ENCODE measurements around the gene TGFBI.
A peak's percentile ranks its signal among the peaks of the same experiment; 100 is the strongest.

Gene TGFBI

DNA sequence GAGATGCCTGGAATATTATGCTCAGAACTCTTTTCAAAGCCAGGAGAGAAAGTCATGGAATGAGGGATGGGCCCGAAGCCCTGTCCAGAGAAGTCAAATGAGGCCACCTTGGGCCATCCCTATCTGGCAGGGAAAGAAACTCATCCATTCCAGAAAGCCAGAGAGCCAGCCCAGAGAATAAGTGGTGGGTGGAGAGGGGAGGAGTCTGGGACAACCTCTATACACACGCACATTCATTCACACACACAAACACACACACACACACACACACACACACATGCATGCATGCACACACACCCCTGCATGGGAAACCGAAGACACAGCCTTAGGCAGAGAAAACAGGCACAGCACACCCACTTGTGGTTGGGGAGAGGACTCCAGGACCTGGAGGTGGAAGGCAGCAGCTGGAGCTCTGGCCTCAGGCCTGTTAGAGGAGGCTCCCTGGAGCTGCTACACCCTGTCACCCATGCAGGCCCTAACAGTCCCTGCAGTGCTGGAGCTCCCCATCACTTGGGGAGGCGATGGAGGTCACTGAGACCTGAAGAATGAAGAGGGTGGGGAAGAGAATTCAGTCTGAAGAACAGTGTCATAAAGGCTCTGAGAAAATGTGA, 38.0 kb downstream of the TGFBI start:
- DNase-seq = no peak

DNA sequence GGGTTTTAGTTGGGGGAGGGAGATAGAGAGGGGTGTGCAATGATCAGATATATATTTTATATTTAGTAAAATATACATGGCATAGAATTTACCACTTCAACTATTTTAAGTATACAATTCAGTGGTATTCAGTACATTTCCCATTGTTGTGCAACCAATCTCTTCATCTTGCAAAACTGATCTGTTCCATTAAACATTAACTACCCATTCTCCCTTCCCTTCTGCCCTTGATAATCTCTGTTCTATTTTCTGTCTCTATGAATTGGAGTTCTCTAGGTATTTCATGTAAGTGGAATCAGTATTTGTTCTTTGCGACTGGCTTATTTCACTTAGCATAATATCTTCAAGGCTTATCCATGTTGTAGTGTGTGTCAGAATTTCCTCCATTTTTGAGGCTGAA, 38.6 kb downstream of the TGFBI start:
- DNase-seq = no peak

- DNase-seq = no peak
Observed at GRCh38 chr5:136070486-136071285, 41.9 kb downstream of the TGFBI start.

DNA sequence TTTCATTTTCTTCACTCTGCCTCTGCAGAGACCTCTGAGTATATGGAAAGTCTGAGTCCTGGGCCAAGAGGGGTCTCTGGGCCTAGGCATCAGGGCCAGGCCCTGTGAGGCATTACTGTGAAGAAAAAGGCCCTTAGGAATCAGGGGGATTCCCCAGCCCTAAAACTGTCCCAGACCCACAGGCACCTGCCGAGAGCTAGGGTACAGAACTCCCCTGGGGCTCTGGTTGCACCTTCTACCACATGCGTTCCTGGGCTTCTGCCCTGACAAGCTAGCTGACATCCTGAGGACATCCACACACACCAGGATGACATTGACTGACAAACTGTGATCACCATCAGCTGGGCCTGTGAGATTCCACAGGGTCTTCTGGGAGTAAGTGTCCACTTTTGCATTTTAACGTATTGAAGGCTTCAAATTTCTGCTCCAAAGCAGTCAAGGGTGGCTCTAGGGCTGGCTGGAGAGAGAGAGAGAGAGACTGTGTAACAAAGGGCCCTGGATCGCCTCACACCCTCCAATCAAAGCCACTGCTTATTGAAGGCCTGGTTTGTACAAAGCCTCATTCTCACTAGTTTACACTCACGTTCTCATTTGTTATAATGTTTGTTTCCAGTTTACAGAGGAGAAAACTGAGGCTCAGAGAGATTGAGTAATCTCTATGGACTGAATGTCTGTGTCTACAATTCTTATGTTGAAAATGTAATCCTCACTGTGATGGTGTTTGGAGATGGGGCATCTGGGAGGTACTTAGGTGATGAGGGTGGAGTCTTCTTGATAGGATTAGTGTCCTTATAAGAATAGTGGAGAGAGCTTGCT, 45.1 kb downstream of the TGFBI start:
- DNase-seq = no peak

- DNase-seq = no peak
Observed at GRCh38 chr5:136075466-136075891, 46.7 kb downstream of the TGFBI start.

GRCh38 chr5:136076067-136076466, 47.3 kb downstream of the TGFBI start:
- DNase-seq = no peak

- DNase-seq = no peak
Observed at GRCh38 chr5:136076881-136077445, 48.2 kb downstream of the TGFBI start.

- no peak for DNase-seq
Observed at GRCh38 chr5:136079195-136079985, 50.6 kb downstream of the TGFBI start.

DNA sequence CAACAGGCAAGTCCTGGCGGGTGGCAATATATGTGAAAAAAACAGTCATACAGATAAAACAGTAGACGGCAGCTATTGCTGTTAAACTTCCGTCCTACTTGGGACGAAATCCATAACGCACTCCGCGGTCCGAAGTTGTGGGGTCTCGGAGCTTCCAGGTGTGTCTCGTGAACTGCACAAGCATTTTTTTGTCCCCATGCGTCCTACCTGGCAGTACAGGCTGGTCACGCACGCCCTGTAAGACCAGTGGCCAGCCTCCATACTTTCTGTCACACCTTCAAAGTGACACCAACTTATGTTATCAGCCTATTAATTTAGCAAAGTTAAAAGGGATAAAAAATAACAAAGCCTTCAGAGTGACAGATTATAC, 51.3 kb downstream of the TGFBI start:
- DNase-seq = no peak

DNA sequence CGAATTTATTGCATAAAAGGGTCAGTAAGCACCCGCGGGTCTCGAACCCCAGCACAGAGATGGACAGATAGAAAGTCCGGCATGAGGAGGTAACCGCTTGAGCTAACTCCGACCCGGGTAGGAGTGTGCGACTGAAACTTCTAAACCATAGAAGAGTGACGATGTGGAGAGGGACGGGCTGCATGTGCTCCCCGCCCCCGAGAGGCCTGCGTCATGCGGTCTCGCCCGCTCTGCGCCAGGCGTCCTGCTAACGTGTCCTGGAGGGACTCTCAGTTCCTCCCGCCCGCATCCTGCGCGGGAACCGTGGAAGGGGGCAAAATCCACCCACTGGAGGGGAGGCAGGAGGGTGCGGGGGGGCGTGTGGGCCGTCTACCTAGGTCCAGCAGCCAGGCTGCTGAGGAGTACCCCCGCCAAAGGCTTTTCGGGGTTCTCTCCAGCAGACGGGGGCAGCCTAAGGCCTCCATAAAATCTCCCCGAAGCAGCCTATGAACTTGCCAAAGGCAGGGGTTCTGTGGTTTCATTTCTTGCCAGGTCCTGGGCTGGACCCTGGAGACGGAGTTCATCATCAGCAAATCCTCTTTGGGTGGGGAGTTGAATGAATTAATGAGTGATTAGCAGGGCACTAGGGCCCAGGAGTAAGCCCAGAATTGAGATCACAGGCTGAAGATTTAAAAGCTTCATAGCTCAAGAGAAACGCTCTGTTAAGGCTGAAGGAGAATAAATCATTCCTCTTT, 51.9 kb downstream of the TGFBI start:
- DNase-seq = no peak

DNA sequence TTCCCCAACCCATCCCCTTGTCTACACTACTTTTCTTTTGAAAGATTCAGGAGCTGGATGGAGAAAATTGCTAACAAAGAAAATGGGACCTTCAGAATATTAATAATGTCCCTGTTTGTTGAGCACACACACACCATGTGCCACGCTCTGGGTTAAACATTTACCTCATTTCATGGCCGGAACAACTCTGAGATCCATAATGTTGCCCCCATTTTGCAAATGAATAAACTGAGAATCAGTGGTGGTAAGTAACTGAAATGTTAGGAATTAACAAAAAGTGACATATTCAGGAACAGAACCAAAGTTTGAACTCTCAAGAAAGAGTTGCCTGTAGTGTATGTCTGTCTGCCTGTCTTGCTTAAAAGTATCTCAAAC, 52.4 kb downstream of the TGFBI start:
- DNase-seq = no peak

DNA sequence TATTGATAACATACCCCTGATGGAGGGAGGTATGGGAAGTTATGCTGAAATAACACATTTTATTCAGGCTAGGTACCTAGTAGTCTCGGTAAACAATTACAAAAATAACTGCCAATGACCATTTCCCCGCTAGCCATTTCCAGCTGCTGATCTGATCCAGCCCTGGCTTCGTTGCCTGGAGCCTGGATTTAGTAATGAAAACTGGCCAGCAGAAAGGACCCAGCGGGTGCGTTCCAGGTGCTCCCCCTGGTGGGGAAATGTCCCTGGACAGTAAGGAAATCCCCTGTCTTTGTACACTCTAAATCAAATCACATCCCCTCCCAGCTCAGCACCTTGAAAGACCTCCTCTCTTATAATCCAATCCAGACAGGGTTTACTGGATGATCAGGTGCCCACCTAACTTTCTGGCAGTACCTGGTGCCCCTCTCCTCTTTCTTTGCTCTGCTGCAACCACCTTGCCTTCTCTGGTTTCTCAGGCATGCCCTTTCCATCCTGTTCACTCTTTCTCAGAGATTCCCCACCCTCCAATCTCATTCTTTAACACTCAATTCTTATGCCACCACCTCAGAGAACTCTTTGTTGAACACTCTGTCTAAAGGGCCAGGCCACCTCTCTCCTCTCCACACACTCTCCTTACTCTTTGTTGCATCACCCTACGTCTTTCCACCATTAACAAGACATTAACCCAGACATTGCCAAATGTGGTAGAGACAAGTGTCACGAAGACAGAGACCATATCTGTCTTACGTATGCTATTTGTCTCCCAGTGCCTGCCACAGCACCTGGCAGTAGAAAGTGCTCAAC, 53.8 kb downstream of the TGFBI start:
- peak; percentile 38 for DNase-seq

- no peak for DNase-seq
Observed at GRCh38 chr5:136084698-136085097, 55.9 kb downstream of the TGFBI start.

DNA sequence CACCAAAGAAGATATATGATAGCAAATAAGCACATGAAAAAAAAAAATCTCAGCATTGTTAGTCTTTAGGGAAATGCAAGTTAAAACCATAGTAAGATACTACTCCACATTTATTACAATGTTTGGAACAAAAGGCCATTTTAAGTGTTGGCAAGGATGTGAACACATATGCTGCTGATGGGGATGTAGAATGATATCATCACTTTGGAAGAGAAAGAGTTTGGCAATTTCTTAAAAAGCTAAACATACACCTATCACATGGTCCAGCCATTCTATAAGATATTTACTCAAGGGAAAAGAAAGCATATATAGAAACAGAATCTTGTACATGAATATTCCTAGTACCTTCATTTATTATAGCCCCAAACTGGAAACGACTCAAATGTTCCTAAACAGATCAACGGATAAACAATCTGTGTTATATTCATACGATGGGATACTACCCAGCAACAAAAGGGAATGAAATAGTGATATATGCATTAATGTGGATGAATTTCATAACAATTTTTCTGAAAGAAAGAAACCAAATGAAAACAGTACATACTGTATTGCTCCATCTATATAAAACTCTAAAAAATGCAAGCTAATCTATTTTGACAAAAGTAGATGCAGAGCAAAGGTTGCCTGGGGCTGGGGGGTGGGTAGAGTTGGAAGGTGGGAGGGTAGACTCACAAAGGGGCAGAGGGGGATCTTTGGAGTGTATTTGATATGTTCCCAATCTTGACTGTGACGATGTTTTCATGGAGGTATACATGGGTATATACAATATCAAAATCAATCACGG, 58.2 kb downstream of the TGFBI start:
- DNase-seq = no peak

GRCh38 chr5:136087961-136088871, 59.4 kb downstream of the TGFBI start:
- no peak for DNase-seq

- no peak for DNase-seq
Observed at GRCh38 chr5:136089791-136090190, 61.0 kb downstream of the TGFBI start.

- DNase-seq = no peak
Observed at GRCh38 chr5:136090319-136090718, 61.5 kb downstream of the TGFBI start.

DNA sequence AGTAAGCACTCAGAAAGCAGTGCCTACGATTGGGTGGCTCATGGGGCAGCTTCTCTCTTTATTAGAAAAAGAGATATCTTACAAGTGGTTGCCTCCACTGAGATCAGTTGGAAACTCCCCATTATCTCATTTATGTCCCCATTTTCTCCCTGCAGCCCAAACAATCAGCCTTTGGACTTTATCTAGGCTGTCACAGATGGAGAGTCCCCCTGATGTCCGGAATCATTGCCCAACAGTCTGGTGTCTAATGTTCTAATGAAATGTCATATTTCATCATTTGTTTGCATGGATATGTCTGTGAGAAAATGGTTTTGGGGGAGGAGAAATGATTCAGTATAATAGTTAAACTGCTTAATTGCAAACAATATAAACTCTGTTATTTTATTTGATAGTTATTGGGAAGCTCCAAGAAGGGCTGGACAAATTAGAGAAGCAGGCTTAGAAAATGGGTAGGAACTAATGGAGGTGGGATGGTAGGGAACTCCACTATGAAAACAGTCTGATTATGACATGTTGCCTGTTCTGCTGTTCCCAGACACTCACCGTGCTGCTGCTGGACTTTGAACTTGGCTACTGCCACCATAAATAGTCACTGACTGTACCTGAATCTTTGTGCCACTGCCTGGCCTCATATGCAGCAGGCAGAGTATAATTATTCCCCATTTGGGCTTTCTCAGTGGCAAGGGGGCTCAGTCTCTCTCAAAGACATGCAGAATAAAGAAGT, 65.6 kb downstream of the TGFBI start:
- no peak for DNase-seq
